C4-2B (cell line): ENCODE measurements around the gene ATAD1.

Experiments used
- H3K27ac ChIP-seq: fragments of 450-650 bp; 2 replicates; pipeline ENCODE4 v1.5.1; 2017
- ZFX ChIP-seq: fragments of 450-650 bp; IDR thresholded peaks from 2 replicates; pipeline ENCODE4 v1.6.1; 2017
- TF ChIP-seq, protein P1 (sequence below): fragments of 450-650 bp; conservative IDR thresholded peaks from 2 replicates; pipeline ENCODE4 v1.5.1; 2017; ENCODE audit warnings: mild to moderate bottlenecking

ATAD1 gene

GRCh38 chr10:87786421-87786820 is 31.6 kb downstream of the ATAD1 start:
- TF ChIP-seq, protein P1, sequence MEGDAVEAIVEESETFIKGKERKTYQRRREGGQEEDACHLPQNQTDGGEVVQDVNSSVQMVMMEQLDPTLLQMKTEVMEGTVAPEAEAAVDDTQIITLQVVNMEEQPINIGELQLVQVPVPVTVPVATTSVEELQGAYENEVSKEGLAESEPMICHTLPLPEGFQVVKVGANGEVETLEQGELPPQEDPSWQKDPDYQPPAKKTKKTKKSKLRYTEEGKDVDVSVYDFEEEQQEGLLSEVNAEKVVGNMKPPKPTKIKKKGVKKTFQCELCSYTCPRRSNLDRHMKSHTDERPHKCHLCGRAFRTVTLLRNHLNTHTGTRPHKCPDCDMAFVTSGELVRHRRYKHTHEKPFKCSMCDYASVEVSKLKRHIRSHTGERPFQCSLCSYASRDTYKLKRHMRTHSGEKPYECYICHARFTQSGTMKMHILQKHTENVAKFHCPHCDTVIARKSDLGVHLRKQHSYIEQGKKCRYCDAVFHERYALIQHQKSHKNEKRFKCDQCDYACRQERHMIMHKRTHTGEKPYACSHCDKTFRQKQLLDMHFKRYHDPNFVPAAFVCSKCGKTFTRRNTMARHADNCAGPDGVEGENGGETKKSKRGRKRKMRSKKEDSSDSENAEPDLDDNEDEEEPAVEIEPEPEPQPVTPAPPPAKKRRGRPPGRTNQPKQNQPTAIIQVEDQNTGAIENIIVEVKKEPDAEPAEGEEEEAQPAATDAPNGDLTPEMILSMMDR = no peak
- TF ChIP-seq ZFX = no peak
- no peak overlapping the region for H3K27ac ChIP-seq

GRCh38 chr10:87782721-87783120 is 35.3 kb downstream of the ATAD1 start:
- H3K27ac ChIP-seq = no peak overlapping the region
- no peak for TF ChIP-seq ZFX
- TF ChIP-seq, protein P1 = no peak

DNA sequence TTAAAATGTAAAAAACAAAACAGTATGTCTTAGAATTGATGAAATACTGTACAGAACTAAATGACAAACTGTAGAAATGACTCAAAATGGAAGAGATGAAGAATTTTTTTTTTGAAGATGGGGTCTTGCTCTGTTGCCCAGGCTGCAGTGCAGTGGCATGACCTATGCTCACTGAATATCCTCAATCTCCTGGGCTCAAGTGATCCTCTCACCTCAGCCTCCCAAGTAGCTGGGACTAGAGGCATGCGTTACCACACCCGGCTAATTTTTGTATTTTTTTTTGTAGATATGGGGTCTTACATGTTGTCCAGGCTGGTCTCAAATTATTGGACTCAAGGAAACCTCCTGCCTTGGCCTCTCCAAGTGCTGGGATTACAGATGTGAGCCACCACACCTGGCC is 36.5 kb downstream of the ATAD1 start:
- TF ChIP-seq, protein P1 = no peak
- no peak for TF ChIP-seq ZFX
- H3K27ac ChIP-seq = no peak overlapping the region

DNA sequence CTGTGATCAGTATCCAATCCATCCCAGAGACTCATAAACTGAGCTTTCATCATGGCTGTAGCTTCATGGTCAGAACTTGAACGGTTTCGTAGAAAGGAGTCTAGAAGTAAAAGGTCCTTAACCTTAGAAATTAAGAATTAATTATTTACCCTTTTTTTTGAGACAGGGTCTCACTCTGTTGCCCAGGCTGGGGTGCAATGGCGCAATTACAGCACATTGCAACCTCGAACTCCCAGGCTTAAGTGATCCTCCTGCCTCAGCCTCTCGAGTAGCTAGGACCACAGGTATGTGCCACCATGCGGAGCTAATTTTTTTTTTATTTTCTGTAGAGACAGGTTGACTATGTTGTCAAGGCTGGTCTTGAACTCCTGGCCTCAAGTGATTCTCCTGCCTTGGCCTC is 41.7 kb downstream of the ATAD1 start:
- no peak overlapping the region for H3K27ac ChIP-seq
- TF ChIP-seq, protein P1 = no peak
- TF ChIP-seq ZFX = no peak

GRCh38 chr10:87775766-87776165 is 42.3 kb downstream of the ATAD1 start:
- no peak overlapping the region for H3K27ac ChIP-seq
- no peak for TF ChIP-seq ZFX

DNA sequence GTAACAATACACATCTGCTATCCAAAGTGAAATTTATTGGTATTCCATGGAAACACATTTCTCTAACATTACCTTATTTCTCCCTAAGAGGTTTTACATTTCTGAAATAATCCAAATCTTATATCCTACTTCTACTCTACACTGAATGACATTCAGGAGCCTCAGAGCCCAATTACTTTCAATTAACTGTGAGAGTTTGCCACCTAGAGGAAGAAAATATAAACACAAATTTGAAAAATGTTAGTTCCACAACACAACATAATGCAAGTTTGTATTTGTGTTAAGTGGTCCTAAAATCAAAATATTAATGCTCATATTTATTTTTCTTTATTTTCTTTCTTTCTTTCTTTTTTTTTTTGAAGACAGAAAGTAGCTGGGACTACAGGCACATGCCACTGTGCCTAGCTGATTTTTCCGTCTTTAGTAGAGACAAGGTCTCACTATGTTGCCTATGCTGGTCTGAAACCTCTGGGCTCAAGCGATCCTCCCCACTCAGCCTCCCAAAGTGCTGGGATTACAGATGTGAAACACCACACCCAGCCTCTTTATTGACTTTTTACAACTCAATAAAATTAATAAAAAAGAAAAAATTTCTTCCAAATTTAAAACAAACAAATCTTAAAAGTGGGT is 46.0 kb downstream of the ATAD1 start:
- TF ChIP-seq, protein P1 = peak; percentile 57
- no peak for TF ChIP-seq ZFX
- no peak overlapping the region for H3K27ac ChIP-seq

- H3K27ac ChIP-seq = no peak overlapping the region
- TF ChIP-seq ZFX = no peak
- TF ChIP-seq, protein P1 = no peak
Observed at GRCh38 chr10:87767253-87767652, 50.8 kb downstream of the ATAD1 start.
